ENCODE results near the gene GPX4.
A peak's percentile ranks its signal among the peaks of the same experiment; 100 is the strongest.

The GPX4 gene

GRCh38 chr19:1068009-1069001, 35.5 kb upstream of the GPX4 start:
- DNase-seq (ENCODE audit: low spot score), result peak; percentile 69
- TF ChIP-seq, protein P1, sequence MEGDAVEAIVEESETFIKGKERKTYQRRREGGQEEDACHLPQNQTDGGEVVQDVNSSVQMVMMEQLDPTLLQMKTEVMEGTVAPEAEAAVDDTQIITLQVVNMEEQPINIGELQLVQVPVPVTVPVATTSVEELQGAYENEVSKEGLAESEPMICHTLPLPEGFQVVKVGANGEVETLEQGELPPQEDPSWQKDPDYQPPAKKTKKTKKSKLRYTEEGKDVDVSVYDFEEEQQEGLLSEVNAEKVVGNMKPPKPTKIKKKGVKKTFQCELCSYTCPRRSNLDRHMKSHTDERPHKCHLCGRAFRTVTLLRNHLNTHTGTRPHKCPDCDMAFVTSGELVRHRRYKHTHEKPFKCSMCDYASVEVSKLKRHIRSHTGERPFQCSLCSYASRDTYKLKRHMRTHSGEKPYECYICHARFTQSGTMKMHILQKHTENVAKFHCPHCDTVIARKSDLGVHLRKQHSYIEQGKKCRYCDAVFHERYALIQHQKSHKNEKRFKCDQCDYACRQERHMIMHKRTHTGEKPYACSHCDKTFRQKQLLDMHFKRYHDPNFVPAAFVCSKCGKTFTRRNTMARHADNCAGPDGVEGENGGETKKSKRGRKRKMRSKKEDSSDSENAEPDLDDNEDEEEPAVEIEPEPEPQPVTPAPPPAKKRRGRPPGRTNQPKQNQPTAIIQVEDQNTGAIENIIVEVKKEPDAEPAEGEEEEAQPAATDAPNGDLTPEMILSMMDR (IDR thresholded peaks at IDR 0.05; ENCODE audit: borderline replicate concordance, control extremely low read depth, extremely low read depth, insufficient read depth, missing control alignments), result no peak
- in situ Hi-C loops (cut with MboI; ENCODE audit: low sequenced_read_pairs, unreplicated experiment), result no loop called here

DNA sequence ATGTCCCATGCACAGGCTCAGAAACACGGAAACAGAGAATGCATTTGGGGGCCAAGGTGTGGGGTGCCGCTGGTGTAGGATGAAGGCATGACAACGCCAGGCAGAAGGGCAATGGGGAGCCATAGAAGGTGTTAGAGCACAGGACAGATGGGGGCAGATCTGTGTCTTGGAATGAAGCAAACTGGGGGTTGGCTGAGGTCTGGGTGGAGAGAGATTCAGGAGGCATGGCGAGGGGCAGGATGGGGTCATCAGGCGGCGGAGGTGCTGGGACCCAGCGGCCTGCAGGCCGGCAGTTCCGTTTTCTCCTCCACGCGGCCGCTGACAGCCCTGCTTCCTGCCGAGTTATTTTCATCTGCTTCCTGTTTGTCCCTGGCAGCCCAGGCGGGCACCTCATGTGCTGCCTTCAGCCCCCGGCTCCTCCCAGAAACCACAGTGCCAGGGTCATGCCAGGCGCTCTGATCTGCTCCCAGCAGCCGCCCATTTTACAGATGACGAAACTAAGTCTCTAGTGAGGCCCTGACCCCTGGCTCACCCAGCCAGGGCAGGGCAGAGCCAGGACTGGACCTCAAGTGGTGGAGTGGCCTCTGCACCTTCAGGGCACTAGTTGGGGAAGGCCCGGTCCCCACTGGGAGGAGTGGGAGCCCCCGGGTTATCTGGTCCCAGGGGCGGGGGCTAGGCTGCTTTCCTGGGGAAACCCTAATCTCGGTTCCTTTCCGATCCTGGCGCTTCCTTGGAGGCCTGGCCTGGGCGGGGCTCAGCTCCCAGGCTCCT, 34.6 kb upstream of the GPX4 start:
- TF ChIP-seq, protein P1 (IDR thresholded peaks at IDR 0.05; ENCODE audit: borderline replicate concordance, control extremely low read depth, extremely low read depth, insufficient read depth, missing control alignments), result no peak
- in situ Hi-C loops (cut with MboI; ENCODE audit: low sequenced_read_pairs, unreplicated experiment), result no loop called here
- DNase-seq (ENCODE audit: low spot score), result peak; percentile 70

DNA sequence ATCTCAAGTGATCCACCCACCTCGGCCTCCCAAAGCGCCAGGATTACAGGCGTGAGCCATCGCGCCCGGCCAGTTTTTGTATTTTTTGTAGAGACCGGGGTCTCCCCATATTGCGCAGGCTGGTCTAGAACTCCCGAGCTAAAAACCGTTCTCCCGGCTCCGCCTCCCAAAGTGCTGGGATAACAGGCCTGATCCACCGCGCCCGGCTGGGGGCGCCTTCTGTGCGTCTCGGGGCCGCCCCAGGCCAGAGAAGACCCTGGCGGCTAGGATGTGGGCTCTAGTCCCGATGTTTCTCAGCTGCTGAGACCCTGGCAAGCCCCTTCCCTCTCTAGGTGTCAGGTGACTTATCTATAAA, 33.2 kb upstream of the GPX4 start:
- in situ Hi-C loops (cut with MboI; ENCODE audit: low sequenced_read_pairs, unreplicated experiment), result no loop called here
- DNase-seq (ENCODE audit: low spot score), result no peak
- TF ChIP-seq, protein P1 (IDR thresholded peaks at IDR 0.05; ENCODE audit: borderline replicate concordance, control extremely low read depth, extremely low read depth, insufficient read depth, missing control alignments), result no peak

DNA sequence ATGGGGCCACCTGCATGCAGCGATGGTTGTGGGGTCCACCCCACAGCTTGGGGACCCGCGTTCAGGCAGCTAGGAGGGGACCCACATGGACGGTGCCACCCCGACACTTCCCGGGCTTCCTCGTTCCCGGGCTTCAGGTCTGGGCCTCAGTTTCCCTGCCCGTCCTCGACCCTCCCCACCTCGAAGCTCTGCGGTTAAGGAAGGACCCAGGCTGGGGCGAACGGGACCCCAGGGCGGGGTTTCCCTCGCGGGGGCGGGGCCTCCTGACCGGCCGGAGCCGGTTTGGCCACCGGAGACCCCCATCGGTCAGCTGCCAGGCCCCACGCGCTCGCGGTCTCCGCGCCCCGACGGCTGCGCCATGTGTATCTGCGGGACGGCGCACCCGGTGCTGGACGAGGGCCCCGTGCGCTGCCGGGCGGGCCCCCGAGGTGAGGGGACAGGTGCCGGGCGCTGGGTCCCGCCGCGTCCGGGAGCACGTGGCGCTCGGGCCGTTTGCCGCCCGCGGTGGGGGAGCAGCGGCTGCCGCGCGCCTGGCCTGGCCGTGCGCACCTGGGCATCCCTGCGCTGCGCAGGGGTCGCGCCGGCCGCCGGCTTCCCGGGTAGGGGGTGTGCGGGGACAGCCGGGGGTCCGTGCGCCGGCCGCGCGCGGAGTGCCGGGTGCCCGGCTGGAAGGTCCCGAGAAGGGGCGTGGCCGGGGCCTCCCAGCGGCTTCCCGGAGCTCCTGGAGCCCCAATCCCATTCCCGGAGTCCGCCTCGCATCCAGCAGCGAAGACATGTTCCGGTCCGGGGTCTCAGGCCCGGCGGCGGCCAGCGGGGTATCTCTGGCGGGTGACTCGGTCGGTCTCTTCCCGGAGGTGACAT, 32.6 kb upstream of the GPX4 start:
- TF ChIP-seq, protein P1 (IDR thresholded peaks at IDR 0.05; ENCODE audit: borderline replicate concordance, control extremely low read depth, extremely low read depth, insufficient read depth, missing control alignments), result no peak
- in situ Hi-C loops (cut with MboI; ENCODE audit: low sequenced_read_pairs, unreplicated experiment), result no loop called here
- DNase-seq (ENCODE audit: low spot score), result no peak

- no peak for DNase-seq (ENCODE audit: low spot score)
- TF ChIP-seq, protein P1 (IDR thresholded peaks at IDR 0.05; ENCODE audit: borderline replicate concordance, control extremely low read depth, extremely low read depth, insufficient read depth, missing control alignments), result no peak
- in situ Hi-C loops (cut with MboI; ENCODE audit: low sequenced_read_pairs, unreplicated experiment), result no loop called here
Observed at GRCh38 chr19:1072371-1073015, 31.3 kb upstream of the GPX4 start.
